HG03045 (cell line): ENCODE measurements around the gene INTS2.
A peak's percentile ranks its signal among the peaks of the same experiment; 100 is the strongest.
"Not testable (repeated sequence)": the region's sequence is repeated elsewhere in the genome, so short reads cannot be mapped to it uniquely, and the experiment has no call there.

Source experiments
- ATAC-seq: cut with Tn5 transposase; IDR thresholded peaks from one replicate; pipeline ENCODE4 v1.9.1; 2021; ENCODE audit warnings: mild to moderate bottlenecking, moderate library complexity; ENCODE audit not compliant: unreplicated experiment

The INTS2 gene

GRCh38 chr17:61897548-61898180 lies 30.1 kb downstream of the INTS2 start:
- no peak for ATAC-seq

DNA sequence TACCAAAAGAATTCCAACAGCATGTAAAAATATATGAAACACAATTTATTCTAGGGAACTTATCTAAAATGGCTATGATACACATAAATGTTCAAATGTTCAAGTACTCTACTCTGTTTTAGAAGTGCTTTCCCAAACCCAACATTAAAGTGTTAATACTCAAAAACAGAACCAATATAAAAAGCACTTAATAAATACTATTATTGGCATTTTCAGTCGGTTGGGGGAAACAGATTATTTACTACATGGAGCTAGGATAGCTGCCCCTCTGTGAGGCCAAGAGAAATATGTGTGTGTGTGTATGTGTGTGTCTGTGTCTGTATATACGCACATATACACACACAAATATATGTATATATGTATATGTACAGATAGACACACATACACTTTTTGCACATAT lies 32.4 kb downstream of the INTS2 start:
- no peak for ATAC-seq

DNA sequence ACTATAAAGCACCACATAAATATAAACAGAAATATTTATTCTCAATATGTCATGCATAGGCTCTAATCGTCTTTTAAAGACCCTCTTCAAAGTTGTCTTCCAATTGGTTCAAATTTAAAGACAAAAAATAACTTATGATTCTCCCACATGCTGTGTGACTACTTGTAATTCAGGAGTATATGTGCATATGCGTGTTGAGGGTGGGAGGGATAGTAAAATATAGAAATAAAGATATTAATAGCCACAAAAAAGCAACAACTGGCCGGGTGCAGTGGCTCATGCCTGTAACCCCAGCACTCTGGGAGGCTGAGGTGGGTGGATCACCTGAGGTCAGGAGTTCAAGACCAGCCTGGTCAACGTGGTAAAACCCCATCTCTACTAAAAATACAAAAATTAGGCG lies 33.5 kb downstream of the INTS2 start:
- not testable (repeated sequence) for ATAC-seq

DNA sequence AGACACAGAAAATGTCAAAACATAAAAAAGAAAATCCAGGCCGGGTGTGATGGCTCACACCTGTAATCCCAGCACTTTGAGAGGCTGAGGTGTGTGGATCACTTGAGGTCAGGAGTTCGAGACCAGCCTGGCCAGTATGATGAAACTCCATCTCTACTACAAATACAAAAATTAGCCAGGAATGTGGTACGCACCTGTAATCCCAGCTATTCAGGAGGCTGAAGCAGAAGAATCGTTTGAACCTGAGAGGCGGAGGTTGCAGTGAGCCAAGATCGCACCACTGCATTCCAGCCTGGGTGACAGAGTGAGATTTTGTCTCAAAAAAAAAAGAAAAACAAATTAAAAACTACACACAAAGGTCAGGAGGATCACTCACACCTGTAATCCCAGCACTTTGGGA lies 40.0 kb downstream of the INTS2 start:
- not testable (repeated sequence) for ATAC-seq

DNA sequence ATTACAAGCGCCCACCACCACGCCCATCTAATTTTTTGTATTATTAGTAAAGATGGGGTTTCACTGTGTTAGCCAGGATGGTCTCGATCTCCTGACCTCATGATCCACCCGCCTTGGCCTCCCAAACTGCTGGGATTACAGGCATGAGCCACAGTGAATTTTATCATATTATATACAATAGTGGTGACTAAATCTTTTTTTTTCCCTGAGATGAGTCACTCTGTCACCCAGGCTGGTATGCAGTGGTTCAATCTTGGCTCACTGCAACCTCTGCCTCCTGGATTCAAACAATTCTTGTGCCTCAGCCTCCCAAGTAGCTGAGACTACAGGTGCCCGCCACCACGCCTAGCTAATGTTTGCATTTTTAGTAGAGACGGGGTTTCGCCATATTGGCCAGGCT lies 41.9 kb downstream of the INTS2 start:
- ATAC-seq: not testable (repeated sequence)

- no peak for ATAC-seq
These were observed 42.9 kb downstream of the INTS2 start for GRCh38 chr17:61884864-61885263.

GRCh38 chr17:61880589-61881102 lies 47.1 kb downstream of the INTS2 start:
- no peak for ATAC-seq

DNA sequence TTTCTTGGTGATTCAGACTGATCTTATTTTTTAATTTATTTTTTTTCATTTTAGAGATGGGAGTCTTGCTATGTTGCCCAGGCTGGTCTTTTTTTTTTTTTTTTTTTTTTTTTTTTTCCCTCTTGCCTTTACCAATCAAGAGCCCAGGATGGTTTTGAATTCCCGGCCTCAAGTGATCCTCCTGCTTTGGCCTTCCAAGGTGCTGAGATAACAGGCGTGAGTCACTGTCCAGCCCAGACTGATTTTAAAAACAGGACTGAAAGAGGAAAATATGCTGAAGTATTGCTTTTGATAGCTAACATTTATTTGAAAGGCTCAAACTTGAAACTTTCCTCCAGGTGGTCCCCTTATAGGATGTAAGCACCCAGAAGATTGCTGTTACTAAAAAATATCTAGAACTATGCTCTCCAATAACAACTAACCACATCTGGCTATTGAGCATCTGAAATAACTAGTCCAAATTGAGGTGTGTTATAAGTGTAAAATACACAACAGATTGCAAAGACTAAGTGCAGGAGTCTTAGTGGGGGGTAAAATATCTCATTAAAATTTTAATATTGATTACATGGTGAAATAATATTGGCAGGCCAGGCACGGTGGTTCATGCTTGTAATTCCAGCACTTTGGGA lies 48.7 kb downstream of the INTS2 start:
- no peak for ATAC-seq

DNA sequence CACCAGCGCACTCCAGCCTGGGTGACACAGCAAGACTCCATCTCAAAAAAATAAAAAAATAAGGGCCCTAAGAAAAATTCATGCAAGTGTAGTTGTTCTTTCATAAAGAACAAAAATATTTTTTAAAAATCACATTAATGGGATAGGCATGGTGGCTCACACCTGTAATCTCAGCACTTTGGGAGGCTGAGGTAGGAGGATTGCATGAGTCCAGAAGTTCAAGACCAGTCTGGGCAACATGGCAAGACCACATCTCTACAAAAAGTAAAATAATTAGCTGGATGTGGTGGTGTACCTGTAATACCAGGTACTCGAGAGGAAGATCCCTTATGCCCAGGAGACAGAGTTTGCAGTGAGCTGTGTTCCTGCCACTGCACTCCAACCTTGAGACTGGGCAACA lies 49.3 kb downstream of the INTS2 start:
- no peak for ATAC-seq

GRCh38 chr17:61877837-61878236 lies 49.9 kb downstream of the INTS2 start:
- no peak for ATAC-seq

- ATAC-seq: no peak
These were observed 52.0 kb downstream of the INTS2 start for GRCh38 chr17:61875804-61876203.

GRCh38 chr17:61875285-61875684 lies 52.5 kb downstream of the INTS2 start:
- no peak for ATAC-seq

GRCh38 chr17:61874075-61874474 lies 53.7 kb downstream of the INTS2 start:
- ATAC-seq: no peak

DNA sequence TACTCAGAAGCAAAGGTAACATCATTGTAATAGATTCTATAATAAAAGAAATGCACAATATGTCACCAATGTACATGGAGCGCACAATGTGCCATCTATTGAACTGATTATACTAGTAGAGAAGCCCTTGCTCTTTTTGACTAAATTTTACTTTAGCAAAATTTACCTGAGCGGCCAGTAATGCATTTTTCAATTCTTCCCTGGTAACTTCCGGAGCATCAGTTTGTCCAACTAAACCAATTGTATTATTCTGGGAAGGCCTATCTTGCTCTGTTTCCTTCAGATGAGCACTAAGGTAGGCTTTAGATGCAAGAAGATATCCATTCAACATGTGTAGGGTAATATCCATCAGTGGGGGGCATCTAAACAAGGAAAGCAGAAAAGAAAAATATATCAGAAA lies 55.7 kb downstream of the INTS2 start:
- ATAC-seq: no peak

- ATAC-seq: no peak
These were observed 58.6 kb downstream of the INTS2 start for GRCh38 chr17:61869138-61869537.

DNA sequence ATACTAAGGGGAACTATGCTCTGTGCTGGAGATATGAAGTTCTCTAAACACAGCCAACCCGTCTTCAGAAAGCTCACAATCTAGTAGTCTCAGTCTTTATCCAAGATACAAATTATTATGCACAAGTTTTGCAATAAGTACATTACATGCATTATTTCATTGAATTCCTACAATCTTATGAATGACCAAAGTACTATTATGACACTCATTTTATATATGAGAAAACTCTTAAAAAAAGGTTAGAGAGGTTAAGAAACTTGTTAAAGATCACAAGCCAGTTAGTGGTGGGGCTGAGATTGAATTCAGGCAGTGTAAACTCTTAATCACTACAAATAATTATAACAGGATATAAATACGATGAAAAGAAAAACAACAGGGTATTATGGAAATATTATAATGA lies 59.7 kb downstream of the INTS2 start:
- ATAC-seq: no peak

DNA sequence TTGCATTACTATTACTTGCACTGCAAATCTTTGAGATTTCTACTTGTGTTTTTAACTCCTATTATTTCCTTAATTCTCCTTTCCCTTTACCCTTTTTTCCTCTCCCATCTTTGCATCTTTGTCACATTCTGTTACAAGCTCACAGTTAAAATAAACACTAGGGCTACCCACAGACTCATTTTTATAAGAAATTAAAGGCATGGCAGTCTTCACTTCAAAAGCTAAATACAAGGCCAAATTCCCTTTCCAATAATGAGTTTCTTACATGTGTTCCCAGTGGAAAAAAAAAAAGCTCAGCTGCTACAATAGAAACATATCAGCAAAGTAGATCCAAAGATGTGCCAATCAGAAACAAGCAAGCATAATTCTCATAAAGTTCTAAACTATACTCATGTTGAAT lies 60.7 kb downstream of the INTS2 start:
- no peak for ATAC-seq

GRCh38 chr17:61863801-61864126 lies 64.0 kb downstream of the INTS2 start:
- no peak for ATAC-seq

GRCh38 chr17:61862975-61863800 lies 64.6 kb downstream of the INTS2 start, which contains the start of gene BRIP1:
Gene BRIP1, minus strand, starts transcription at chr17:61863528. Its CDS starts 1,989 bp downstream, at chr17:61861539.
- peak; percentile 95 for ATAC-seq

GRCh38 chr17:61862105-61862574 lies 65.6 kb downstream of the INTS2 start:
- ATAC-seq: no peak

GRCh38 chr17:61860397-61860796 lies 67.4 kb downstream of the INTS2 start:
- not testable (repeated sequence) for ATAC-seq

- no peak for ATAC-seq
These were observed 71.7 kb downstream of the INTS2 start for GRCh38 chr17:61856035-61856434.
